Stimulated activated CD4-positive, alpha-beta T cell treated with anti-CD3 and anti-CD28 coated beads, Interleukin-4, amount 100 ng/mL, for 1 hour (primary cell): Measurements from ENCODE around the gene PEAK1.
"Not testable (repeated sequence)": the region's sequence is repeated elsewhere in the genome, so short reads cannot be mapped to it uniquely, and the experiment has no call there.

ENCODE experiments used
- DNase-seq: peaks from one replicate; pipeline ENCODE4 v3.0.0-alpha.2; 2020

The PEAK1 gene

DNA sequence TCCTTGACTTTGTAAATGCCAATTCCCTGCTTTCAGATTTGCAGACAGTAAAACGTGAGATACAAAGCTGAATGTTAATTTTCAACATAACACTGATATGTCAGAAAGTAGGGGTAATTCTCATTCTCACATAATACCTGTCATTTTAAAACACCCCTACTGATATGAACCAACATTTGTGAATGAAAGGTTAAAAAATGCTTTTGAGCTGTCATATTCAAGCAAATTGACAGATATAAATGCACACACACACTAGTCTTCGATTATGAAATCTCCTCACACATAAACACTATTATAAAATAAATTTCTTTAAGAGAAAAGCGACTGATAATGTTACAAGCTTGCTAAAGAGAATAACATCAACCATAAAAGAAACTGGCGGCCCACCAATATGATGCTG is 128.8 kb downstream of the PEAK1 start:
- no peak for DNase-seq

DNA sequence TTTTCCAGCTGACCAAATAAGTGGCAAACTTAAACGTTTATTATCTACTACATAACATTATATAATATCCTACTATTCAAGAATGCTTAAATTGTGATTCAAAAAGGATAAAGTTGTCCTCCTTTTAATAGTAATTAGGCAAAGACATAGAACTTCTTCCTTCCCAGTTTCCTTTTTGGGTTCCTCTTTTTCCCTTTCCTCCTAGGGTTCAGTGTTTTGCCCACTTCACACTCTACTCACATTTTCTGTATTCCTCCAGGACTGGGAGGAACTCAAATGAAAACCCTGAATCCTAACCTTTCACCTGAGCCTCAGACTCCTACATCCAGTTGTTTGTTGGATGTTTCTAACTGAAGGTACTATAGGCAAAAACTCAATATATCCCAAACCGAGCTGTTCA is 132.5 kb downstream of the PEAK1 start:
- no peak for DNase-seq

DNA sequence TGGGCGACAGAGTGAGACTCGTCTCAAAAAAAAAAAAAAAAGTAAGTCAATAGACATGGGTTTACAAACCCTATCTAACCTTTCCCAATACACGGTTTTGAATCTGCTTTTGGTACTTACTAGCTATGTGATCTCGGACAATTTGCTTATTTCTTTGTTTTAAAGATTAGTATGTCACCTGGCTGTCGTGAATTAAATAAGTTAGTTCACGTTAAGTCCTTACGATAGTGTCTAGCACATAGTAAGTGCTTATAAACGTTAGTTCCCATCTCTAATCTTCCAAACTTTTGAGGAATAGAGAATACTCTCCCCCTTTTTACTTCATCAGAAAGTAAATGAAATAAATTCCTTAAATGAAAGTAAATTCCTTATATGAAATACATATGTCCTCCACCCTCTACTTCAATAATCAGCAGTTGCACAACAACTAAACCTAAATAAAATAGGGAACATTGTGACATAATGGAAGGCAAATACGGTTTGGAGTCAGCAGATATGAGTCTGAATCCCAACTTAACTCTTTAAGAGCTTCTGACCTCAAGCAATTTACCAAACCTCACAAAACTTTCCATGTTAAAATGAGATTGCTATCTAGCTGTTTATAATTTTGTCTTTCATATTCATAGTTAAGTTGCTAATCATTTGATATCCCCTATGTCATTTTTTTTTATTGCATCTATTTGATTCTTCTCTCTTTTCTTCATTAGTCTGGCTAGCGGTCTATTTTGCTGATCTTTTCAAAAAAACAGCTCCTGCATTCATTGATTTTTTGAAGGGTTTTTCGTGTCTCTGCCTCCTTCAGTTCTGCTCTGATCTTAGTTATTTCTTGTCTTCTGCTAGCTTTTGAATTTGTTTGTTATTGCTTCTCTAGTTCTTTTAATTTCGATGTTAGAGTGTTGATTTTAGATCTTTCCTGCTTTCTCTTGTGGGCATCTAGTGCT is 134.6 kb downstream of the PEAK1 start:
- DNase-seq, result no peak

DNA sequence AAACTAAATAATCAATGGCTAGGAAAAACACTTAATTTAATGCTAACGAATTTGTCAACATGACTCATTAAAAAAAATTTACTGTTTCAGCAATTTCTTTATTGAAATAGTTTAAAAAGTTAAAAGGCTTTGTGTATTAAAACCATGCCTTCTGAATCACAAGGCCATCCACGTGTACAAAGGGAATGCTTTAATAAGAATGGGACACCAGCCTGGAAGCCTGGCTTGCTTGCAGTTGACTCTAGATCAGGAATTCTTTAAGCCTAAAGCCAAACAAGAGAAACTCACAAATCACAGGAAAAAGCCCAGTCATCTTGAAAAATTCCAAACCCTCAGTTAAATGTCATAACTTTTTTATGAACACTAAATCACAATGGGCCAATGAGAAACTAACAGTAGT is 137.6 kb downstream of the PEAK1 start:
- no peak for DNase-seq

DNA sequence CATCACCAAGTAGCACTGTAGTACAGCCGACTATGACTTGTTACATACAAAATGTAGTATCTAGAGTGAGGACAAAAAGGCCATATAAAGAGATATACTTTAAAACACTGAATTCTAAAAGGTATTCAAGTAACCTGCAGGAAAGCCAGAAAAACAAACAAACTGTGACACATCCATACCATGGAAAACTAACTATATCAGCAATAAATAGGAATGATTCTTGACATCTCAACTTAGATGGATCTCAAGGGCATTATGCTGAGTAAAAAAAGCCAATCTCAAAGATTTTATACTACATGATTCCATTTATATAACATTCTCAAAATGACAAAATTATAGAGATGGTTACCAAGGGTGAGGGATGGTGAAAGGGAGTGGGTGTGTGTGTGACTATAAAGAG is 143.0 kb downstream of the PEAK1 start:
- no peak for DNase-seq

DNA sequence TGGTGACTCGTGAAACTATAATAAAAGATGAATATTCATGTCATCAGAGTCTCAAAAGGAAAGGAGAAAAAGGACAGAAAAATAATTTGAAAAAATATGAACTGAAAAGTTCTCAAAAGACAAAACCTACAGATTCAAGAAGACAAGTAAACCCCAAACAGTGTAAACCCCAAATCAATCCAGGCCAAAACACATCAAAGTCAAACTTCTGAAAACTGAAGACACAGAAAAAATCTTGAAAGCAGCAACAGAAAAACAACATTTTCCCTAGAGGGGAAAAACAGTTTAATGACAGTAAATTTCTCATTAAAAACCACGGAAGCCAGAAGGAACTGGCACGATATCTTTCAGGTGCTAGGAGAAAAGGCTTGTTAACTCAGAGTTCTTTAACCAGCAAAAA is 143.8 kb downstream of the PEAK1 start:
- DNase-seq, result no peak

DNA sequence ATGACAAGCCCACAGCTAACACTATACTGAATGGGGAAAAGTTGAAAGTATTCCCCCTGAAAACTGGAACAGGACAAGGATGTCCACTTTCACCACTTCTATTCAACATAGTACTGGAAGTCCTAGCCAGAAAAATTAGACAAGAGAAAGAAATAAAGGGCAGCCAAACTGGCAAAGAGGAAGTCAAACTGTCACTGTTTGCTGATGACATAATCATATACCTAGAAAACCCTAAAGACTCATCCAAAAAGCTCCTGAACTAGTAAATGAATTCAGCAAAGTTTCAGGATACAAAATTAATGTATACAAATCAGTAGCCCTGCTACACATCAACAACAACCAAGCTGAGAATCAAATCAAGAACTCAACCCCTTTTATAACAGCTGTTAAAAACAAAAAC is 146.8 kb downstream of the PEAK1 start:
- DNase-seq, result not testable (repeated sequence)

DNA sequence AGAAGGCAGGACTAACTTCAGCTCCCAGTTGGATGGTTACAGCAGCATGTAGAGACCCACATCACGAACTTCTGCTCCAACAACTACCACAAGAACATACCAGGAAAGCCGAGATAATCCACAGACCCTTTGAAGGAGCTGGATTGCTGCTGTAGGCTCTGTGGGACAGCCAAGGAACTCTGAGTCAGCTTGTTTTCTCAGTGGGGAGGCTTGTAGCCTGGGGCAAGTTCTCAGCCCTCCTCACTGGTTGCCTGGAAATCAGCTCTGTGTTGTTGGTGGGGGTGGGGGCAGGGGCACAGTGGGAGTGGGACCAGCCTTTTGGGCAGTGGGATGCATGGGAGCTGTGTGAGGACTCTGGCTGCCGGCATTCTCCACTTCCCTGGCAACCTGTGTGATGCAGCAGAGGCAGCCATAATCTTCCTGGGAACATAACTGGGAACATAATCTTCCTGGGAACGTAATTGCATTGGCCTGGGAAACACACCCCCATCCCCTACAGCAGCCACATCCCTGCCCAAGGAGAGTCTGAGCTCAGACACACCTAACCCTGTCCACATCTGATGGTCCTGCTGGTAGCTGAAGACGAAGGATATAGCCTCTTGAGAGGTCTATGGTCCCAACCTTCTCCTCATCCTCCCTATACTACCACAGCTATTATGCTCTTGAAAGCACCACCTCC is 153.1 kb downstream of the PEAK1 start:
- DNase-seq, result no peak

DNA sequence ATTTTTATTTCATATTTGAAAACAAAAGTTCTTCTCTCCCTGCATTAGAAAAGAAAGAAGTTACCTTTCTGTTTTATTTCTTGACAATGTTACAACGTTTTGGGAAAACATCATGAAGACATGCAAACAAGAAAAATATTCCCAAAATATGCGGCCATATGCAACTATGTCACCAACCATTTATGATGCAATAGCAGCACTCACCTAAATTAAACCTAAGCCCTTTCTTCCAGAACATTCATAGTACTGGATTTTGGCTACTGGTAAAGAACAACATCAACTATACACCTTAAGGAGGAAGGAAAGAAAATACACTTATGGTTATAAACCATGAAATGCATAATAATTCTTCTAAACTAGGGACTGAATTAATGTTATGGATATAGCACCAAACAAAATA is 164.5 kb downstream of the PEAK1 start:
- no peak for DNase-seq

DNA sequence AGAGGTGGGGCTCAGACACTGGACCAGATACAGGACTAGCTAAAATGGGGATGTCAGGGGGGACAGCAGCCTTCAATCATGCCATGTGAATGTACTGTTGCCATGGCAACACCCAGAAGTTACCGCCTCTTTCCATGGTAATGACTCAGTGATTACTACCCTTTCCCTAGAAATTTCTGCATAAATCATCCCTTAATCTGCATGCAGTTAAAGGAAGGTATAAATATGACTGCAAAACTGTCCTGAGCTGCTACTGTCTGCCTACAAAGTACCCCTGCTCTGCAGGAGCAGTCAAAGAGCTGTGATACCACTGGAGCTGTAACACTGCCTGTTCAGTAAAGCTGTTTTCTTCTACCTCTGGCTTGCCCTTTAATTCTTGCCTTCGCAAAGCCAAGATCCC is 168.2 kb downstream of the PEAK1 start:
- DNase-seq, result peak; percentile 6

DNA sequence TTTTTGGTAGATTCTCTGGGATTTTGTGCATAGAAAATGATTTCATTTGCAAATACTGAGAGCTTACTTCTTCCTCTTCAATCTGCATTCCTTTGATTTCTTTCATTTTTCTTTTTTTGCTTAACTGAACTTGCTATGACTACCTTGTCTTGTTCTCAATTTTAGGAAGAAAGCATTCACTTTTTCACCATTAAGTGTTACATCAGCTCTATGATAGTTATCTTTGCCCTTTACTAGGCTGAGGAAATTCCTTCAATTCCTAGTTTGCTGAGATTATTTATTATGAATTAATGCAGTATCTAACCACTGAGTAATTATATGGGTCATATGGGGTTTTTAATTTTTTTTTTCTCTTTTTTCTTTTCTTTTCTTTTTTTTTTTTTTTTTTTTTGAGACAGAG is 172.8 kb downstream of the PEAK1 start:
- no peak for DNase-seq

DNA sequence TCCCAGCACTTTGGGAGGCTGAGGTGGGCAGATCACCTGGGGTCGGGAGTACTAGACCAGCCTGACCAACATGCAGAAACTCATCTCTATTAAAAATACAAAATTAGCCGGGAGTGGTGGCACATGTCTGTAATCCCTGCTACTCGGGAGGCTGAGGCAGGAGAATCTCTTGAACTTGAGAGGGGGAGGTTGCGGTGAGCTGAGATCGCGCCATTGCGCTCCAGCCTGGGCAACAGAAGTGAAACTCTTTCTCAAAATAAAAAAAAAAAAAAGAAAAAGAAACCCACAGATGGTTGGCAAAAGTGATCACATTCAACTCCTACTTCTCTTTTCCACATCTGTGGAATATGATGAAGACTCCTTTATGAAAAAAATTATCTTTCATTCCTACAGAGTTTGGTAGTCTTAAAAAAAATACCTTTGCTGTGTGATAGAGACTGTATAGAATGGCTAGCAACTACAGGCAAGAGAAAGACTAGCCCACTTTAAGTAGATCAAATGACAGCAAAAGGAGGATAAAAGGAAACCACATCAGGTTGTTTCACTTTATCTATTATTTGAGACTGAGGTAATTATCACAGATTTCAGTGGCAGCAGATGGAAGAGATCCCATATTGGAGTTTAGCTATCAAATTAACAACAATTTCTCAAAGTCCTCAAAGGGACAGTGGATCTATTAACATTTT is 176.0 kb downstream of the PEAK1 start:
- DNase-seq, result no peak

DNA sequence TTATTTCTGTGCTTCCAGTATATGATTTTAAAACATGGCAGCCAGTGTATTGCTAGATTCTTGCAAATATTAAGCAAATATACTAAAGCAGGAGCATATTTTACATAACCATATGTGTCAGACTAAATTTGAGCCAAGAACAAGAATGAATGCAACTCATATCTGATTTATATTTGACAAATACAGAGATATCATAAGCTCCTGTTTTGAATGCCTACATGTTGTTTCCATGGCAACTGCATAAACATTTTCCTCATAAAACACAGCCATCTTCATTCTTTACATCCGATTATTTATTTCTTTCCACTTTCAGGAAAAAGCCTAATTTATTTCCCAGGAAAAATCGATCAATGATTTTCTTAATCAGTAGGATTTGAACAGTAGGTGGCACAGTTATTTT is 176.8 kb downstream of the PEAK1 start:
- no peak for DNase-seq

DNA sequence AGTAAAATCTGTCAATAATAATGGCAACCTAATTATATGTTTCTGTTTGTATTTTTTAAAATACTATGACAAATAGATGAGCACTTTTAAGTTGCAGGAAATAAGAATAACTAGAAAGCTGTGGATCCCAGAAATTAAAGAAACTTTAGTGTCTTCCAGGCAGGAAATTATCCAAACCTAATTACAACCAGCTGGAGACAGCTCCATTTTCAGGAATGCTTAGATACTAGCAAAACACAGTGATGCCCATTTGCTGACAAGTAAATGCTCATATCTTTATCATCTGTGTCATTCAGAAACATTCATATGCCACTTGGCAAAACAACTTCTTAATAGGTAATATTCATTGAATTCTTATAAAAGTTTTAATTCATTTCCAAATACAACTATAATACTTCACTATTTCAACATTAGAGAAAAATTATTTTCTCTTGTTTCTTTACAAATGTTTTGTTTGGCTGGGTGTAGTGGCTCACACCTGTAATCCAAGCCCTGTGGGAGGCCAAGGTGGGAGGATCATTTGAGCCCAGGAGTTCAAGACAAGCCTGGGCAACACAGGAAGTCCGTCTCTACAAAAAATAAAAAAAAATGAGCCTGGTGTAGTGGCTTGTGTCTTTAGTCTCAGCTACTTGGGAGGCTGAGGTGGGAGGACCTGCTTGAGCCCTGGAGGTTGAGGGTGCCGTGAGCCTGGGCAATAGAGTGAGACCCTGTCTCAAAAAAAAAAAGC is 179.9 kb downstream of the PEAK1 start:
- no peak for DNase-seq

DNA sequence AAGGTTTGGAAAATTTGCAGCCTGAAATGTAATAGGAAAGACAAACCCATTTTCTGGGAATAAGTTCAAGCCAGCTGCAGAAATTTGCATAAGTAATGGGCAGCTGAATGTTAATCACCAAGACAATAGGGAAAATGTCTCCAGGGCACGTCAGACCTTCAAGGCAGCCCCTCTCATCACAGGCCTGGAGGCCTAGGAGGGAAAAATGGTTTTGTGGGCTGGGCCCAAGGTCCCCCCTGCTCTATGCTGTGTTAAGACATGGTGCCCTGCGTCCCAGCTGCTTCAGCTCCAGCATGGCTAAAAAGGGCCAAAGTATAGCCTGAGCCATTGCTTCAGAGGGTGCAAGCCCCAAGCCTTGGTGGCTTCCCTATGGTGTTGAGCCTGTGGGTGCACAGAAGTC is 184.3 kb downstream of the PEAK1 start:
- no peak for DNase-seq

DNA sequence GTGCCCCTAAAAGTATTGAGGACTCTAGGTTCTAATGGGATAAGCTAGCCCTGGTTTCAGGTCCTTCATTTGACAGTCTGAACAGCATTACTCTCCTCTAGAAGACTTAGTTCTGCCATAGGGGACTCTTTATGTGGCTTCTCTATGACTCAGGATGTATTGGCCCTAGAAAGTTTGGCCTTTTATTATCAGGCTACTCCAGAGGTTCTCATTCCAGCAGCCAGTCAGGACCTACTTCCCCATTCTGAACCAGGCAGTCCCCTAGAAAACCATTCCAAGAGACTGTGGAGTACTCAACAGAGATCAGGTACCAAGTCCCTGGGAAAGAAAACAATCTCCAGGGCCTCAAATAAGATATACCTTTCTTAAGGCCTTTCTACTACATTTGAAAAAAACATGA is 191.1 kb downstream of the PEAK1 start:
- no peak for DNase-seq

DNA sequence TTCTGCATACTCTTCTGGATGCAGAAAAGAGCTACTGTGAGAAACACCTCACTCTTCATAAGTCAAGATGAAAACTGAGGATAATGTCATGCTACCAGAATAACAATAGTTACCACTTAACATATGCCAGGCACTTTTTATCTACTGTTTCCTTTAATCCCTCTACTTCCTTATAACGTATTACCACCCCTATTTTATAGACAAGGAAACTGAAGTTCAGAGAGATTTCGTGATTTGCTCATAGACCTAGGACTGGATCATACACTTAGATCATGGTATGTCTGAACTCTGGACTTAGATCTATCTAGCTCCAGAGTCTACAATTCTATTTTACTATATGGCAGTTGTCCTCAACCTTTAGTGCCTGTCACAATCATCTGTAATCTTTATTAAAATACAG is 193.3 kb downstream of the PEAK1 start:
- DNase-seq, result no peak

DNA sequence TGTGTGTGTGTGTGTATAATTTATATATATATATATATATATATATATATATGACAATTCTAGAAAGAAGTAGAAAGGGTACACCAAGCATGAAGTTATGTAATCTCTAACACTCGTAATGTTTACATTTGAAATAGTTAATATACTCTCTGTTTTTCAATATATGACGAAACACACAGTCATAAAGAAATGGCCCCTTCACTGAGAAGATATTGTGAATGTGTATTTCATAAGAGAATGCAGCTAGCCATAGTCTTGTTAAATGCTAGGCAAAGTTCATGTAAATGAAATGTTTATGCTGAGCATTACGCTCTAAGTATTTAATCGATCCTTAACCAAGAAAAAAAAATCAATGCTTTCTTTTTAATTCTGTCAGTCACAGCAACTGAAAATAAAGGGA is 194.3 kb downstream of the PEAK1 start:
- no peak for DNase-seq

DNA sequence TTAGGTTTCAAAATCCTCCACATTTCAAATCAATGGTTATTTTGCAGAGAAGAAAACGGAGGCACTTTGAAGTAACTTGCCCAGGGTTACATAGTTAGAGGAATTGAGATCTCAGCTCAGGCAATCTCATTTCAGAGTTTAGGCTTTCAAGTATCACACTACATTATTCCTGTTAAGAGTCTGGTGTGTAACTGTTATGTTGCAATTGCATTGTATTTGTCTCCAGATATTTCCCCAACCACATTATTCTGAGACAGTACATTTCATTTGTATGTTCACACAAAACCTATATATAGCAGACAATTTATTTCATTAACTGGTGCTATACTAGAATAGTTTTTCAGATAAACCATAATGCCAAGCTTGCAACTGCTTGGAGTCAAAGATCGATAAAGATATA is 194.8 kb downstream of the PEAK1 start:
- no peak for DNase-seq

DNA sequence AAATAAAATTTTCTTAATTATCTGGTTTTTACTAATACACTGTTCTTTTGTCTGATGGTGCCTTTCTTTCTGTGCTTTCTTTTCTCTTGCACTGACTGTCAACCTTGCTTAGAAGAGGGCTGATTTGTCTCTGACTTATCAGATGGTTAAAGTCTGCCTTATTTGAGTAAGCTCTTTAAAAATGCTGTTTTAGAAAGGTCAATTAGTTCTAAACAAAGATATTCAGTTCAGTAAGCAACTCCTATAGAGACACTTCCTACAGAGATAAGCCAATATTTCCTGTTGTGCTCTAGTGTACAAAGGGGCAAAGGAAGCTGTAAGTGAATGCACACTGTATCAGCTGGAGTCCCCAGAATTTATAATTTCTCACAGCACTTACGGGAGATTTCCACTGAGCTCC is 195.6 kb downstream of the PEAK1 start:
- no peak for DNase-seq

DNA sequence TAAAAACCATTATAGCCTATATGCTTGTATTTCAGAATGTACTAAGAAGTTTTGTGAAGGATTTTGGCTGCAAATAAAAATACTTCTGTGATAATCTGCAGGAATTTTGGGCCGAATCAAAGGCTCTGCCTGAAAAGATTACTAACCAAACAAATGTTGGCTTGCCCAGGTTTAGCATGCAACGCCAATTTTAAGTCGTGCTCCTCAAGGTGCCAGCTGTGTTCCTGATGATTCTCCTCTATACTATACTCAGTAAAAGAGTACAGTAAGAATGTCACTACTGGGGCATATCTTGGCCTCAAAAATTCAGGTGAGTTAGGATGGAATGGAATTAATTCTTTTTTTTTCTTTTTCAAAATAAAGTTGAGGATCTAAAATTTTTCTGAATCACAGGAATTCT is 198.2 kb downstream of the PEAK1 start:
- DNase-seq, result no peak

DNA sequence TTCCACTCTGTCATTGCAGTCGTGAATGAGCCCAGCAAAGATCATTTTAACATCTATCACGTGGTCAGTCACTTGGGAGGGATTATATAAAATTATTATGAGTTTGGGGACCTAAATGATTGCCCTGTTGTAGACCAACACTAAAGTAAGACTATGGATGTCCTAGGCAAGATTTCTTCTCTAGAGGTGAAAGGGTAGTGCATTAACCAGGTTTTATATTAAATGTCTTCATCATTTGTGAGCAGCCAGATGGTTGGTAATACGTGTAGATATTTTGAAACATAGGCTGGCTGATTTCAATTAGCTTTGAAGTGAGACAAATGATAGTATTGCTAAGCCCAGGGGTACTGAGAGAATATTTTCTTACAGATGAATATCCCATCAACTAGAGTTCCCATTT is 198.7 kb downstream of the PEAK1 start:
- no peak for DNase-seq

DNA sequence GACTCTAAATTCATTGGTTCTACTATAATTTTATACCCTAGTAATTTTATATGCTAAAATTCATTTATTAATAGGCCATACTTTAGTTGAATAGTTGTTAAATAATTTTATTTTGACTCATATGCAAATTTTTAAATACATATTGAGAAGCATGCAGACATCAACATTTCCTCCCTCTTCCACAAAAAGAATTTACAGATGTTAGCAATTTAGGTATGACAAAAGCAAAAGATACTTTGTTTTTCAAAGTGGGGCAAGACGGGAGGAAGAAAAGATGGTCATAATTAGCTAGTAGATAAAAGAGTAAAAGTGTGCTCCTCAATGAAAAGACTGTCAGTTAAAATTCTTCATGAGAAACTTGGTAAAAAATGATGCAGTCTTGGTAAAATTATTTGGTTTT is 200.1 kb downstream of the PEAK1 start:
- no peak for DNase-seq
